NCI-H524 treated with DMSO at 0.1 percent for 48 hours (cell line): Measurements from ENCODE around the gene ZNF701.
"Not testable (repeated sequence)": the region's sequence is repeated elsewhere in the genome, so short reads cannot be mapped to it uniquely, and the experiment has no call there.

Experiments used
- DNase-seq: peaks from one replicate; lab custom pipeline; 2025; lab: John Stamatoyannopoulos, UW

Gene ZNF701

DNA sequence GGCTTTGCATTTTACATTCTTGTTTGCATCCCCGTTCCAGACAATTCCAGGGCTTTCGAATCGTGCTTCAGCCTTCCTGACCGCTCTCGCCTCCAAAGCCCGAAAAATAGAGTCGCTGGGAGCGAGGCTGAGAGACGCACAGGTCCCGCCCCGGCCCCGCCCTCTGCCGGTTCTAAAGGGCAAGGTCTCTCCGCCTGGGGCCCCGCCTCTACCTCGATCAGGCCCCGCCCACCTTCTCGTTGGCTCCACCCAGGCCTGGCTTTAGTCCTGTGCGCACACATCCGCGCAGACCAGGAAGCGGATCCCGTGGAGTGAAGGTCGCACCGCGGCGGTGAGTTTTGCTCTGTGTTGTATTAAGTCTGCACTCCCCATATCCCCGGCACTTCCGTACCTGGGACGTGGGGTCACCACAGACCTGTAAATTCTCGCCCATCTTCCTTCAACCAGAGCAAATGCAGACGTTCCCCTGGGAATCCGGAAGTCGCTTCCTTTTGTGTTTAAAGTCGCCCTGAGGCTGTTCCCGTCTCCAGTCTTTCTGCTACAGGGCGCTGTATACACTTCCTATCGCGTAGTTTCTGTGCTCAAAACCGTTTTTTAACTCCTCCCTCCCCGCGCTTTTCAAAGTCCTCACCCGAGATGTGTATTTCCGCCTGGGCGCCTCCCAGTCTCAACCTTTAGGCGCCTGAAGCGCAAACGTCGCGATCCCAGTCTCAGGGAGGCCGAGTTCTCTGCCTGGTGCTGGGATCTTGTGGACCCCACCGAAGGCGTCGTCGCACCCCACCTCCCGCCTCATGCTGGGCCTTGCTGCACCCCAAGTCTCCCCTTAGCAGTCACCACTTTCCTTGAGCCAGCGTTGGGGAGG lies at the start of gene ZNF701:
Gene ZNF701, plus strand, starts transcription at position 288 of the 862 bp plus-strand sequence. CDS start 3,861 bp downstream, outside the sequence.
- DNase-seq, result peak; percentile 34

DNA sequence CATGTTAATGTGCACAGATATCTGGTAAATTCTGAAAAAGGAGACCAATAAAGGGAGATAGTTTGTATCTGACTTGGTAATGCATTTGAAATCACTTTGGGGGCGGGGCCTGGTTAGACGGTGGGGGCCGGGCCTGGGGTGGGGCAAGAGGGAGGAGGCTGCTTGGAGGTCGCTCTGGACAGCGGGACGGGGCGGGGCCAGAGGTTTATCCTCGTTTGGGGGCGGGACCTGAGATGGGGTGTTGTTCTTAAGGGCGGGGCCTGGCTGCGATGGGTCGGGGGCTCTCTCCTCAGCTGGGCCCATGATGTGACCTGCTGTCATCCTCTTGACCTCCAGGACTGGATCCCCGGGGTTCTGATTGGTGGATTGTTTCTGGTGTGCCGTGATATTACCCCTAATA lies 47.5 kb upstream of the ZNF701 start:
- no peak for DNase-seq

DNA sequence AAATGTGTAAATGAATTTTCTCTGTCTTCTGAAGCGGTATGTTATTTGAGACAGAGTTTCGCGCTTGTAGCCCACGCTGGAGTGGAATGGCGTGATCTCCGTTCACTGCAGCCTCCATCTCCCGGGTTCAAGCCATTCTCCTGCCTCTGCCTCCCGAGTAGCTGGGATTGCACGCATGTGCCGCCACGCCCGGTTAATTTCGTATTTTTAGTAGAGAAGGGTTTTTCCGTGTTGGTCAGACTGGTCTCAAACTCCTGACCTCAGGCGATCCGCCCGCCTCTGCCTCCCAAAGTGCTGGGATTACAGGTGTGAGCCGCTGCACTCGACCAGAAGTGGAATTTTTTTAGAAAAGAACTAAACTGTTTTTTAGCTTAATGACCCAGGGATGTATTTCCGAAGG lies 46.0 kb upstream of the ZNF701 start:
- DNase-seq, result no peak

DNA sequence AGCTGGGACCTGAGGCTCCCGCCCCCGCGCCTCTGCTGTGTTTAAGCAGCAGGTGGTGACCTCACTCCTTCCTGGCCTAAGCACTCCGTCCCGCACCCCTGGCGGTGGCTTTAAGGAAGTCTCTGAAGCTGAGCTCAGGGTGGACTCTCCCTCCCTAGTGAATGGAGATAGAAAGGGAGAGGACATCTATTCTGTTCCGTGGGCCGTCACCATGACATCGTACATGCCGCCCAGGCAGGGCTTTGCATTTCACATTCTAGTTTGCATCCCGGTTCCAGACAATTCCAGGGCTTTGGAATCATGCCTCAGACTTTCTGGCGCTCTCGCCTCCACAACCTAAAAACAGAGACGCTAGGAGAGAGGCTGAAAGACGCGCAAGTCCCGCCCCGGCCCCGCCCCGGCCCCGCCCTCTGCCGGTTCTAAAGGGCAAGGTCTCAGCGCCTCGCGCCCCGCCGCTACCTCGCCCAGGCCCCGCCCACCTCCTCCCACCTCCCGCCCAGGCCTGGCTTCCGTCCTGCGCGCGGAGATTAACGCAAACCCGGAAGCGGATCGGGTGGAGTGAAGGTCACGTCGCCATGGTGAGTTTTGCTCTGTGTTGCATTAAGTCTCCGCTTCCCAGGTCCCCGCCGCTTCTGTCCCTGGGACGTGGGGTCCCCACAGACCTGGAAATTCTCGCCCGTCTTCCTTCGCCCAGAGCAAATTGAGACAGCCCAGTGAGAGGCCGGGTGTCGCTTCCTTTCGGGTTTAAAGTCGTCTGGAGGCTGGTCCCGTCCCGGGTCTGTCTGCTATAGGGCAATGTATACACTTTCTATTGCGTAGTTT lies 42.7 kb upstream of the ZNF701 start, which contains the start of gene ZNF808:
Gene ZNF808, plus strand, starts transcription at position 535 of the 822 bp plus-strand sequence. CDS start 15,617 bp downstream, outside the sequence.
- peak; percentile 64 for DNase-seq

DNA sequence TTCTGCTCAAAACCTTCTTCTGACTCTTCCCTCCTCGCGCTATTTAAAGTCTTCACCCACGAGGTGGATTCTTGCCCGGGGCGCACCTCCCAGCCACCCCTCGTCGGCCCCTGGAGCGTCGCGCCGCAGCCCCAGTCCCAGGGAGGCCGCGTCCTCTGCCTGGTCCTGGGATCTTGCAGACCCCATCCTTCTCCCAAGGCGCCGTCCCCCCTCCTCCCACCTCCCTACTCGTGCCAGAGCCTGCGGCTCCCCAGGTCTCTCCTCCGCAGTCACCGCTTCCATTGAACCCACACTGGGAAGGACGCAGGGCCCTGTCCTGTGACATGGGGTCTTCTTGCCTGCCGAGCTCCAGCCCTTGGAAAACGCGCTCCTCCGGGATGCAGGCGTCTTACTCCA lies 42.1 kb upstream of the ZNF701 start:
- DNase-seq, result no peak

DNA sequence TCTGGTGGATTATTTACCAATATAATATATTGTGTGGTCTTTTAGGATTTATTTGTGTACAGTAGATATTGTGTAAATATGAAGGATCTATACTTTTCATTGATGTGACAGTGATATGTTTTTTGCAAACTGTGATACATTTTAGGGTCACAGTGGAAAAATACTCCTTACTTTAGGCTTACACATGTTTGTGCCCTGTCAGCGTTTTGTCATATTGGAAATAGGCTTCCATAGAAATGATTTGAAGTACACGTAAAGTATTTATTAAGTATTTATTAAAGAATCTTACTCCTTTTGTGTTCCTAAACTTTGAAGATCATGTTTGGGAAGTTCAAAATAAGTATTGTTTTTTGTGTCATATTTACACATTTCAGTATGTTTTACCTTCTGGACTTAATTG lies 37.6 kb upstream of the ZNF701 start:
- DNase-seq, result no peak

DNA sequence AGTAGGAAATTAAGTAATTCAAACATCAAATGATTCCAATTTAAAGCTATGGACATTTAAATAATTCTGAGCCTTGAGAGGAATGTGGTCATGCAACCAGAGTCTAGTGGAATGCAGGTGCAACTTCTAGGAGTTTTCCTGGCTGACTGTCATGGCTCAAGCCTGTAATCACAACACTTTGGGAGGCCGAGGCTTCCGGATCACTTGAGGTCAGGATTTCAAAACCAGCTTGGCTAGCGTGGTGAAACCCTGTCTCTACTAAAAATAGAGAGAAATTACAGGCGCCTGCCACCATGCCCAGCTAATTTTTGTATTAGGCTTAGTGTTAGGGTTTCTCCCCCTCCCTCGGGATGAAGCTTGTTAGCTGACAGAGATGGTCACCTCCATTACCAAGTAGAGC lies 36.2 kb upstream of the ZNF701 start:
- no peak for DNase-seq

DNA sequence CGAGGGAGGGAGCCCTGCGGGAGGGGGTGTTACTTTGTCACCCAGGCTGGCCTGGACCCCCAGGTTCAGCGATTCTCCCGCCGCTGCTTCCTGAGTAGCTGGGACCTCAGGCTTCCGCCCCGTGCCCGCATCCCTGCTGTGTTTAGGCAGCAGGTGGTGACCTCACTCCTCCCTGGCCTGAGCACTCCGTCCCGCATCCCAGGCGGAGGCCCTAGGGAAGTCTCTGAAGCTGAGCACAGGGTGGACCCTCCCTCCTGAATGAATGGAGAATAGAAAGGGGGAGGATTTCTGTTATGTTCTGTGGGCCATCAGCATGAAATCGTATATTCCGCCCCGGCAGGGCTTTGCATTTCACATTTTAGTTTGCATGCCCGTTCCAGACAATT lies 34.7 kb upstream of the ZNF701 start:
- not testable (repeated sequence) for DNase-seq

DNA sequence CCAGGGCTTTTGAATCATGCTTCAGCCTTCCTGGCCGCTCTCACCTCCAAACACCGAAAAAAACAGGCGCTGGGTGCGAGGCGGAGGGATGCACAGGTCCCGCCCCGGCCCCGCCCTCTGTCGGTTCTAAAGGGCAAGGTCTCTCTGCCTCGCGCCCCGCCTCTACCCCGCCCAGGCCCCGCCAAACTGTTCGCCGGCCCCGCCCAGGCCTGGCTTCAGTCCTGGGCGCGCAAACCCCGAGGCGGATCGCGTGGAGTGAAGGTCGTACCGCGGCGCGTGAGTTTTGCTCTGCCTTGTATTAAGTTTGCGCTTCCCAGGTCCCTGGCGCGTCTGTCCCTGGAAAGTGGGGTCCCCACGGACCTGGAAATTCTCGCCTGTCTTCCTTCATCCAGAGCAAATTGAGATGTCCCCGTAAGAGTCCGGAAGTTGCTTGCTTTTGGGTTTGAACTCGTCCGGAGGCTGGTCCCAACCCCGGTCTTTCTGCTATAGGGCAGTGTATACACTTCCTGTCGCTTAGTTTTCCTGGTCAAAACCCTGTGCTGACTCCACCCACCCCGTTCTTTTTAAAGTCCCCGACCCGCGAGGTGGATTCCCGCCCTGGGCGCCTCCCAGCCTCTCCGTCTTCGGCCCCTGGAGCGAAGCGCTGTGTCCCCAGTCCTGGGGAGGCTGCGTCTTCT lies 34.2 kb upstream of the ZNF701 start:
- DNase-seq, result no peak

DNA sequence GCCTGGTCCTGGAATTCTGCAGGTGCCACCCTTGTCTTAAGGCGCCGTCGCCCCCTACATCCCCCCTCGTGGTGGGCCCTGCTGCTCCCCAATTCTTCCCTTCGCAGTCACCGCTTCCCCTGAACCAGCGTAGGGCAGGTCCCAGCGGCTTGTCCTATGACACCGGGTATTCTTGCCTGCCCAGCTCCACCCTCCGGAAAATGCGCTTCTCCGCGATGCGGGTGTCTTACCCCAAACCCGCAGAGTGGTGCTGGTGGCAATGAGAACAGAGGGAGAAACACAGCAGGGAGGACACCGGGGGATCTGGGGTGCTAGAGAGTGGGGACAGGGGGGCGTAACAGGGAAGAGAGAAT lies 33.7 kb upstream of the ZNF701 start:
- DNase-seq, result no peak

DNA sequence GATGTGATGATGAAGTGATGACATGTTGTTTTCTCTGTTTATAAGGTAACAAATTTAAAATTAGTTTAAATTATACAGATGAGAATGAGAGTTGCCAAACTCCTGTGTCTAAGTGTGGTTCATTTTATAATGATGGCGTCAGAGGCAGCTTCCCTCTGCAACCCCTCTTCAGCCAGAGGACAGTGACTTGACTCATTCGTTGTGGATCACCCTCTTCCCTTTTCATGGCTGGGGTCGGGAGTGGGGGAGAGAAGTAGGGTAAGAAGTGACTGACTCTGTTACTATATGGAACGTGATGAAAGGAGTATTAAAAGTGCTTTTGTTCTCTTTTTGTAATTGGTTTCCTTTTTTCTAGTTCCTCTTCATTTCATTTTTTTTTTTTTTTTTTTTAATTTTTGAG lies 31.3 kb upstream of the ZNF701 start:
- not testable (repeated sequence) for DNase-seq

DNA sequence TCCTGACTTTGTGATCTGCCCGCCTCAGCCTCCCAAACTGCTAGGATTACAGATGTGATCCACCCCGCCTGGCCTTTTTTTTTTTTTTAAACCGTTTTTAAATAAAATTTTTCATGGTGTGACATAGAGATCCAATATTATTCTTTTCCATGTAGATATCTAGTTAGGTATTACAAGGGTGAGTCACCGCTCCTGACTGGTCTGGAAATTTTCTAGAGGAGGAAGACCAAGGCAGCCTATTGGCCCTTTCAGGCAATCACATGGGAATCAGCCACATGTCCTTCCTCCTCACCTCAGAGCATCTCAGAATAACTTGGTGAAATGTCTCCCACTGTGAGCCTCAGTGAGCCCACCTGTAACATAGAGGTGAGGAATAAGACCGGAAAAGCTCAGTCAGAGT lies 28.9 kb upstream of the ZNF701 start:
- not testable (repeated sequence) for DNase-seq

DNA sequence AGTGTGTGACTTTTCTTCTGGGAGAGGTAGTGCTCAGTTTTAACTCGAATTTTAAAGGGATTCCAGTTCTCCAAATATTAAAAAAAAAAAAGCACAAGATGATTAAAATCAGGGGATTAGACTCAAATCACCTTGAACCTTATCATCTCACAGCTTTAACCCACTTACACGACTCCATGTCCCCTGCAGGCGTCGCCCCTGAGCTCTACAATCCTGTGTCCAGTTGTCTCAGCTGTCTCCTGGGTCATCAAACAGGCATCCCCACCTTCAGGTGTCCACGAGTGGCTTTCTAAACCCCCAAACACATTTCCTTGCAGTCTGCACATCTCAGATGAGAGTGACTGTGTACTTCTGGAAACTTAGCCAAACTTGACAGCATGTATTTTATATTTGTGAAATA lies 28.5 kb upstream of the ZNF701 start:
- DNase-seq, result no peak

DNA sequence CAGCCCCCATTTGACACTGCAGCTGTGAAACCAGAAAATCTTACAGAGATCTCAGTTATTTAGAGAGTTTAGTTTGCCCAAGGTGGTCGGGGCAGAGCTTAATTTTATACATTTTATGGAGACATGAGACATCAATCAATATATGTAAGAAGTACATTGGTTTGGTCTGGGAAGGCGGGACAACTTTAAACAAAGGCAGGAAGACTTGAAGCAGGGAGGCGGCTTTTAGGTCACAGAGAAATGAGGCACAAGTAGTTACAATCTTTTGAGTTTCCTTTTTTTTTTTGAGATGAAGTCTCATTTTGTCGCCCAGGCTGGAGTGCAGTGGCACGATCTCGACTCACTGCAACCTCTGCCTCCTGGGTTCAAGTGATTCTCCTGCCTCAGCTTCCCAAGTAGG lies 27.5 kb upstream of the ZNF701 start:
- not testable (repeated sequence) for DNase-seq

DNA sequence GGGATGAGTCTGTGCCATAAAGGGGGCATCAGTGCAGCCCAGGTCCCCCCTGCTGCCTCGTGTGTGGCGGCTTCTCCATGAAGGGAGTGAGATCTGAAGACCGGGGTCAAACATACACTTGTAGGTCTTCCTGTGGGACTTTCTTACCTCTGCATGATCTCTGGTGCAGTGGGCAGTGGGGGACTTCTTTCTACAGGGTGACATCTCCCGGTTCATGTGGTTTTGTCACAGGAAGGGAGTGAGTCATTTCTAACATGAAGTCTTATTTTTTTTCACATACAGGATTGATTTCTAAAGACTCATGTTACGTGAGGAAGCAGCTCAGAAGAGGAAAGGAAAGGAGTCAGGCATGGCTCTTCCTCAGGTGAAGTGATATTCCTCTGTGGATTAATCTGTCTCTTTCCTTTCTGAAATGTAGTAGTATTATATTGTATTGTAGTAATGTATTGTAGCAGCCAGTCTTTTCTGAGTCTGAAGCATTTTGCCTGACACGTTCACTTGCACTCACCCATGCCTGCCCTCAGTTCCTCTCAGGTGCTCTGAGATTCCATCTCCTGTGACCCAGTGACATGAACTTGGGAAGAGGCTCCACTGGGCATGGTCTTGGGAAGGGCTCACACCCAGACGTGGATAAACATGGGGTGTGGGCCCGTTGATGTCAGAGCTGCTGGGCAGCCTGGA lies 27.0 kb upstream of the ZNF701 start:
- no peak for DNase-seq

DNA sequence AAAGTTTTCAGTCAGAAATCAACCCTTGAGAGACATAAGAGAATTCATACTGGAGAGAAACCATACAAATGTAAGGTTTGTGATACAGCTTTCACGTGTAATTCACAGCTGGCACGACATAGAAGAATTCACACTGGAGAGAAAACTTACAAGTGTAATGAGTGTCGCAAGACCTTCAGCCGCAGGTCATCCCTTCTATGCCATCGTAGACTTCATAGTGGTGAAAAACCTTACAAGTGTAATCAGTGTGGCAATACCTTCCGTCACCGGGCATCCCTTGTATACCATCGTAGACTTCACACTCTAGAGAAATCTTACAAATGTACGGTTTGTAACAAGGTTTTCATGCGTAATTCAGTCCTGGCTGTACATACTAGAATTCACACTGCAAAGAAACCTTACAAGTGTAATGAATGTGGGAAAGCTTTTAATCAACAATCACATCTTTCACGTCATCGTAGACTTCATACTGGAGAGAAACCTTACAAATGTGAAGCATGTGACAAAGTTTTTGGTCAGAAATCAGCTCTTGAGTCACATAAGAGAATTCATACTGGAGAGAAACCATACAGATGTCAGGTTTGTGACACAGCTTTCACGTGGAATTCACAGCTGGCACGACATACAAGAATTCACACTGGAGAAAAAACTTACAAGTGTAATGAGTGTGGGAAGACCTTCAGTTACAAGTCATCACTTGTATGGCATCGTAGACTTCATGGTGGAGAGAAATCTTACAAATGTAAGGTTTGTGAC lies 15.7 kb upstream of the ZNF701 start:
- no peak for DNase-seq

DNA sequence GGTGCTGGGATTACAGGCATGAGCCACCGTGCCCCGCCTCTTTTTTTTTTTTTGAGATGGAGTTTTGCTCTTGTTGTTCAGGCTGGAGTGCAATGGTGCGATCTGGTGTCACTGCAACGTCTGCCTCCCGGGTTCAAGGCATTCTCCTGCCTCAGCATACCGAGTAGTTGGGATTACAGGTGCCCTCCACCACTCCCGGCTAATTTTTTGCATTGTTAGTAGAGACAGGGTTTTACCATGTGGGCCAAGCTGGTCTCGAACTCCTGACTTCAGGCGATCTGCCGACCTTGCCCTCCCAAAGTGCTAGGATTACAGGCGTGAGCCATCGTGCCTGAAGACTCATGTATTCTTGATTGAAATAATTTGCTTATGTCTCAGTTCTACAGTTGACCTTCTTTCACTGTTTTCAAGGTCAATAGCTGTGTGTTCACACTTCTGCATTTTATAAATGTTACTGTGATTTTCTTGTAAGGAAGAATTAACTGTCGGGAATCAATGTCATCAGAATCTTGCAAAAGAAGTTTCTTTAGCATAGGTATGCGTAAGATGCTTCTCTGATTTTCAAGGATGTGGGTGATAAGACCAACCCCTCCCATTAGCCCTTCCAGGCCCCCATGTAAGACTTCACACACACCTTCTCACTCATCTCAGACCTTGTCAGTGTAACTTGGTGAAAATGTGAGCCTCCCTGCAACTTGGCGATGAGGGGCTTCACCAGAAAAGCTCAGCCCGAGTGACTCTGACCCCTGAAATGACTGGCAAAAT lies 12.7 kb upstream of the ZNF701 start:
- DNase-seq, result no peak

DNA sequence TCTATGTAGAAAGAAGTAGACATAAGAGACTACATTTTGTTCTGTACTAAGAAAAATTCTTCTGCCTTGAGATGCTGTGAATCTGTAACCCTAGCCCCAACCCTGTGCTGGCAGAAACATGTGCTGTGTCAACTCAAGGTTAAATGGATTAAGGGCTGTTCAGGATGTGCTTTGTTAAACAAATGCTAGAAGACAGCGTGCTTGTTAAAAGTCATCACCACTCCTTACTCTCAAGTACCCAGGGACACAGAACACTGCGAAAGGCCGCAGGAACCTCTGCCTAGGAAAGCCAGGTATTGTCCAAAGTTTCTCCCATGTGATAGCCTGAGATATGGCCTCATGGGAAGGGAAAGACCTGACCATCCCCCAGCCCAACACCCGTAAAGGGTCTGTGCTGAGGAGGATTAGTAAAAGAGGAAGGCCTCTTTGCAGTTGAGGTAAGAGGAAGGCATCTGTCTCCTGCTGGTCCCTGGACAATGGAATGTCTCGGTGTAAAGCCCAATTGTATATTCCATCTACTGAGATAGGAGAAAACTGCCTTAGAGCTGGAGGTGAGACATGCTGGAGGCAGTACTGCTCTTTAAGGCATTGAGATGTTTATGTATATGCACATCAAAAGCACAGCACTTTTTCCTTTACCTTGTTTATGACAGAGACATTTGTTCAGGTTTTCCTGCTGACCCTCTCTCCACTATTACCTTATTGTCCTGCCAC lies 11.2 kb upstream of the ZNF701 start:
- DNase-seq, result not testable (repeated sequence)

DNA sequence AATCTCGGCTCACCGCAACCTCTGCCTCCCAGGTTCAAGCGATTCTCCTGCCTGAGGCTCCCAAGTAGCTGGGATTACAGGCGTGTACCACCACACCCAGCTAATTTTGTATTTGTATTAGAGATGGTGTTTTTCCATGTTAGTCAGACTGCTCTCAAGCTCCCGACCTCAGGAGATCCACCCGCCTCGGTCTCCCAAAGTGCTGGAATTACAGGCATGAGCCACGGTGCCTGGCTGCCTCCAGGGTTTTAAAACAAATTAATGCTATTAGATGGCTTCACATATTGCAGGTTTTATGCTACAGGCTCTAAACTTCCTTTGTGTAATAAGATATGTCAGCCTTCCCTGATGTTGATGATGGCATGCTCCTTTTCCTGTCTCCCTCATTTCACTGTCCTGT lies 8.5 kb upstream of the ZNF701 start:
- not testable (repeated sequence) for DNase-seq

DNA sequence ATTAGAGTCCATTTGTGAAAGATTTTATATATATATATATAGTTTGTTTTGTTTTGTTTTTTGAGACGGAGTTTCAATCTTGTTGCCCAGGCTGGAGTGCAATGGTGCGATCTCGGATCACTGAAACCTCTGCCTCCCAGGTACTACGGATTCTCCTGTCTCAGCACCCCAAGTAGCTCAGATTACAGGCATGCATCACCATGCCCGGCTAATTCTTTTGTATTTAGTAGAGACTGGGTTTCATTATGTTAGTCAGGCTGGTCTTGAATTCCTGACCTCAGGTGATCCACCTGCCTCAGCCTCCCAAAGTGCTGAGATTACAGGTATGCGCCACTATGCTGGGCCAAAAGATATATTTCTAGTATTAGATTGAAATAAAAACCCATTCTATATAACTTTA lies 4.0 kb upstream of the ZNF701 start:
- DNase-seq, result no peak
